ENCODE data around the gene PCSK6. TPM values are rescaled to one million over a fixed set of nuclear protein-coding genes. Genes with fewer than 3 reads are reported as not detected.
"Not testable (repeated sequence)": the region's sequence is repeated elsewhere in the genome, so short reads cannot be mapped to it uniquely, and the experiment has no call there.

The PCSK6 gene
- total and polyA plus RNA-seq, 7 experiments from 2014 or later, result 0.12 to 3.0 (median 0.70) TPM; not detected in 1

DNA sequence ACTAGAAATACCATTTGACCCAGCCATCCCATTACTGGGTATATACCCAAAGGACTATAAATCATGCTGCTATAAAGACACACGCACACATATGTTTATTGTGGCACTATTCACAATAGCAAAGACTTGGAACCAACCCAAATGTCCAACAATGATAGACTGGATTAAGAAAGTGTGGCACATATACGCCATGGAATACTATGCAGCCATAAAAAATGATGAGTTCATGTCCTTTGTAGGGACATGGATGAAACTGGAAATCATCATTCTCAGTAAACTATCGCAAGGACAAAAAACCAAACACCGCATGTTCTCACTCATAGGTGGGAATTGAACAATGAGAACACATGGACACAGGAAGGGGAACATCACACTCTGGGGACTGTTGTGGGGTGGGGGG is 86.6 kb downstream of the PCSK6 start:
- H3K27ac ChIP-seq (ENCODE audit: low read depth, low read length); H3K9me3 ChIP-seq (ENCODE audit: control insufficient read depth in 2 of 3, low read length in 3 of 3); H3K27me3 ChIP-seq (ENCODE audit: control insufficient read depth in 2 of 2, insufficient read depth in 2 of 2, low read length in 2 of 2); ATAC-seq; DNase-seq; H3K36me3 ChIP-seq (ENCODE audit: control insufficient read depth in 2 of 3, insufficient read depth in 3 of 3, low read length in 3 of 3); H3K4me1 Mint-ChIP-seq; H3K27ac Mint-ChIP-seq; H3K9me3 Mint-ChIP-seq; CTCF ChIA-PET; H3K4me3 ChIP-seq (ENCODE audit: low read length); H3K36me3 Mint-ChIP-seq; H3K4me1 ChIP-seq (ENCODE audit: control insufficient read depth in 2 of 2, insufficient read depth in 2 of 2, low read length in 2 of 2); POLR2A ChIA-PET; intact Hi-C loops (cut with micrococcal nuclease); H3K4me3 Mint-ChIP-seq: not testable (repeated sequence)
- H3K27me3 Mint-ChIP-seq, result peaks cover 0 to 52% (median 31%) of the 10 kb centered on the region in 5 donors

DNA sequence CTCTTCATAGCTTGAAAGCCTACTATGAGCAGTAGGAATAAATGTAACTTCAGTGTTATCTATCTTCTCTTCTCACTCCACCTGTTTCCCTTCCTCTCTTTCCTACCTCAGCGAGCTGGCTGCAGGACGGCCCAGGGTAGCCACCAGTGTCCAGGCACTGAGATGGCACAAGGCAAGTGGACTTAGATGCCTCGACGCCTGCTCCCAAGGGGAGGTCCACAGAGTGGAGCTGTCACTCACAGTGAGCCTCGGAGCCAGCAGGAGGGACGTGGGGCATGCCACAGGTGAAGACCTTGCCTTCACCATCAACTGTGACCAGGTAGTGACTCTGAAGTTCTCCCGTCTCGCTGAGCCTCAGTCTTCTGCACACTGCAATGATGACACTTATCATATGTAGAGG is 88.2 kb downstream of the PCSK6 start:
- peaks cover 0 to 5% (median 0%) of the 10 kb centered on the region in 11 donors for H3K9me3 Mint-ChIP-seq
- intact Hi-C loops (cut with micrococcal nuclease), result no loop called here
- Histone ChIP-seq H3K4me3 (ENCODE audit: low read length) (no peak overlapping the region), H3K36me3 (ENCODE audit: control insufficient read depth in 2 of 3, insufficient read depth in 3 of 3, low read length in 3 of 3) (no peaks in the 10 kb centered on the region), H3K27ac (ENCODE audit: low read depth, low read length) (no peak overlapping the region), H3K27me3 (ENCODE audit: control insufficient read depth in 2 of 2, insufficient read depth in 2 of 2, low read length in 2 of 2) (no peaks in the 10 kb centered on the region), H3K4me1 (ENCODE audit: control insufficient read depth in 2 of 2, insufficient read depth in 2 of 2, low read length in 2 of 2) (no peaks in the 10 kb centered on the region), H3K9me3 (ENCODE audit: control insufficient read depth in 2 of 3, low read length in 3 of 3) (no peaks in the 10 kb centered on the region)
- peaks cover 0 to 2% (median 0%) of the 10 kb centered on the region in 7 donors for H3K4me1 Mint-ChIP-seq
- ATAC-seq (no peak), DNase-seq (no peak)
- H3K27me3 Mint-ChIP-seq, result peaks cover 4 to 54% (median 37%) of the 10 kb centered on the region in 5 donors
- H3K36me3 Mint-ChIP-seq, result peaks cover 0 to 3% (median 0%) of the 10 kb centered on the region in 5 donors
- H3K4me3 Mint-ChIP-seq, result no peak overlapping the region
- POLR2A ChIA-PET, result no interaction called here
- CTCF ChIA-PET, result no interaction called here
- H3K27ac Mint-ChIP-seq, result no peak overlapping the region

DNA sequence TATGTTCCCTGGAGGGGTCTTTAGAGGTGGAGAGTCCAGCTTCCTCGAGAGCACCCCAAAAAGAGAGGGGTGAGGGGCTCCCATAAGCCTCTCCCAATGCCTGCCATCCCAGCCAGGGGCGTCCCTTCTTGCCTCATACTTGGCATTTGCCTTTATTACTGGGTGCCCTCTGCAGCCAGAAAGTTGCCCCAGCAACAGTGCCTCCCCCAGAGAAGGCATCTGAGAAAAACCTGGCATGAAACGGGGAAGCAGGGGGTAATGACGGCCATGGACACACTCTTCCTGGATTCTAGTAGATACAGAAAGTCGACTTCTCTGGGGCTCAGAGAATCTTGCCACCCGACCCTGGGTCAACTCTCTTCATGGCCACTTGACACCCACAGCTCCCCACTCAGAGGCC is 90.1 kb downstream of the PCSK6 start:
- H3K27ac ChIP-seq (ENCODE audit: low read depth, low read length), result no peak overlapping the region
- no peaks in the 10 kb centered on the region for H3K4me1 ChIP-seq (ENCODE audit: control insufficient read depth in 2 of 2, insufficient read depth in 2 of 2, low read length in 2 of 2)
- POLR2A ChIA-PET, result no interaction called here
- CTCF ChIA-PET, result no interaction called here
- H3K27ac Mint-ChIP-seq, result no peak overlapping the region
- H3K27me3 Mint-ChIP-seq, result peaks cover 13 to 63% (median 46%) of the 10 kb centered on the region in 5 donors
- no peaks in the 10 kb centered on the region for H3K36me3 ChIP-seq (ENCODE audit: control insufficient read depth in 2 of 3, insufficient read depth in 3 of 3, low read length in 3 of 3)
- H3K4me1 Mint-ChIP-seq, result peaks cover 0 to 2% (median 0%) of the 10 kb centered on the region in 7 donors
- H3K36me3 Mint-ChIP-seq, result peaks cover 0 to 3% (median 0%) of the 10 kb centered on the region in 5 donors
- no peak for ATAC-seq
- intact Hi-C loops (cut with micrococcal nuclease), result no loop called here
- no peaks in the 10 kb centered on the region for H3K9me3 ChIP-seq (ENCODE audit: control insufficient read depth in 2 of 3, low read length in 3 of 3)
- no peak overlapping the region for H3K4me3 Mint-ChIP-seq
- no peaks in the 10 kb centered on the region for H3K27me3 ChIP-seq (ENCODE audit: control insufficient read depth in 2 of 2, insufficient read depth in 2 of 2, low read length in 2 of 2)
- H3K9me3 Mint-ChIP-seq, result peaks cover 0 to 5% (median 0%) of the 10 kb centered on the region in 11 donors
- no peak for DNase-seq
- no peak overlapping the region for H3K4me3 ChIP-seq (ENCODE audit: low read length)

DNA sequence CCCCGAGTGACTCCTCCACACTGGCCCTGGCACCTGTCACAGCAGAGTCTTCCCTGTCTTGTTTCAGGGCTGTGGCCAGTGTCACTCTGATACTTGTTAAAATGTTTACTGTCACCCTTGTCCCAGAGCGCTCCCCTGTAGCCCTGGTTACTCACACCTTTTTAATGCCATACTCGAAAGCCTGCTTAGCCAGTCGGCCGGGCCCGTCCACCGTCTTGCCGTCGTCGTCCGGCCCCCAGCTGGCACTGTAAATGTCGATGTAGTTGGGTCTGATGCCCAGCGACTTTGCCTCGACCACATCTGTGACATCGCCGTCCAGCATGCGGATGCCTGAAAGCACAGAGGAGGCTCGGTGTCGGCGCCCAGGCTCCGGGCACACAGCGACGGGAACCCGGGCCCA is 91.3 kb downstream of the PCSK6 start:
- Mint-ChIP-seq H3K27me3 (peaks cover 13 to 69% (median 46%) of the 10 kb centered on the region in 5 donors), H3K27ac (peak overlapping the region in 1 of 9 donors; percentile 55), H3K9me3 (peaks cover 0 to 5% (median 0%) of the 10 kb centered on the region in 11 donors), H3K36me3 (peaks cover 0 to 3% (median 0%) of the 10 kb centered on the region in 5 donors), H3K4me3 (no peak overlapping the region), H3K4me1 (peaks cover 0 to 2% (median 0%) of the 10 kb centered on the region in 7 donors)
- Histone ChIP-seq H3K36me3 (ENCODE audit: control insufficient read depth in 2 of 3, insufficient read depth in 3 of 3, low read length in 3 of 3) (no peaks in the 10 kb centered on the region), H3K27ac (ENCODE audit: low read depth, low read length) (no peak overlapping the region), H3K4me3 (ENCODE audit: low read length) (no peak overlapping the region), H3K27me3 (ENCODE audit: control insufficient read depth in 2 of 2, insufficient read depth in 2 of 2, low read length in 2 of 2) (no peaks in the 10 kb centered on the region), H3K9me3 (ENCODE audit: control insufficient read depth in 2 of 3, low read length in 3 of 3) (no peaks in the 10 kb centered on the region), H3K4me1 (ENCODE audit: control insufficient read depth in 2 of 2, insufficient read depth in 2 of 2, low read length in 2 of 2) (no peaks in the 10 kb centered on the region)
- DNase-seq (no peak), ATAC-seq (peak; percentile 16)
- ChIA-PET CTCF (no interaction called here), POLR2A (no interaction called here)
- intact Hi-C loops (cut with micrococcal nuclease), result no loop called here

DNA sequence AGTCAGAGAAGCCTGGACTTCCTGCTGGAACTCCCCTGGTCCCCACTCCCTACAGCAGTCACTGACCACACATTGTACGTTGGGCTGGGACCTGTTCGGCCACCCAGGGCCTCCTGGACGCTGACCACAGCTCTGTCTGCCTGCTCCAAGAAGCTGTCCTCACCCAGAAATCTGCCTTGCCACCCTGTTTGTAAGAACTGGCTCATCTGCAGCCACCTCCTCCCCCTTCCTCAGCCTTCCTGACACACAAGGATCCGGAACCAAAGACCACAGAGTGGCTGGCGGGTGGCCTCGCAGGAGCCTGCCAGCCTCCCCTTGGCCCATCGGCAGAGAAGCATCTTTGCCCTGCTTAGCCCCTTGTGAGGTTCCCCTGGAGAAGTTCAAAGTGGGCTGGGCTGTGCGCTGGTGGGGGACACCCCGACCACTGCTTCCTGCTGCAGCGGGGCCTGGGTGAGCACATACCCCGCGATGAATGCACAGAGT is 91.9 kb downstream of the PCSK6 start:
- H3K4me3 ChIP-seq (ENCODE audit: low read length), result no peak overlapping the region
- no peak overlapping the region for H3K27ac ChIP-seq (ENCODE audit: low read depth, low read length)
- ATAC-seq (peak; percentile 36), DNase-seq (no peak)
- H3K9me3 ChIP-seq (ENCODE audit: control insufficient read depth in 2 of 3, low read length in 3 of 3), result no peaks in the 10 kb centered on the region
- H3K4me3 Mint-ChIP-seq, result no peak overlapping the region
- H3K27ac Mint-ChIP-seq, result no peak overlapping the region
- peaks cover 0 to 3% (median 0%) of the 10 kb centered on the region in 5 donors for H3K36me3 Mint-ChIP-seq
- peaks cover 0 to 2% (median 0%) of the 10 kb centered on the region in 7 donors for H3K4me1 Mint-ChIP-seq
- no peaks in the 10 kb centered on the region for H3K4me1 ChIP-seq (ENCODE audit: control insufficient read depth in 2 of 2, insufficient read depth in 2 of 2, low read length in 2 of 2)
- CTCF ChIA-PET, result no interaction called here
- H3K9me3 Mint-ChIP-seq, result peaks cover 0 to 5% (median 0%) of the 10 kb centered on the region in 11 donors
- no peaks in the 10 kb centered on the region for H3K36me3 ChIP-seq (ENCODE audit: control insufficient read depth in 2 of 3, insufficient read depth in 3 of 3, low read length in 3 of 3)
- peaks cover 13 to 69% (median 46%) of the 10 kb centered on the region in 5 donors for H3K27me3 Mint-ChIP-seq
- intact Hi-C loops (cut with micrococcal nuclease), result no loop called here
- POLR2A ChIA-PET, result no interaction called here
- no peaks in the 10 kb centered on the region for H3K27me3 ChIP-seq (ENCODE audit: control insufficient read depth in 2 of 2, insufficient read depth in 2 of 2, low read length in 2 of 2)

DNA sequence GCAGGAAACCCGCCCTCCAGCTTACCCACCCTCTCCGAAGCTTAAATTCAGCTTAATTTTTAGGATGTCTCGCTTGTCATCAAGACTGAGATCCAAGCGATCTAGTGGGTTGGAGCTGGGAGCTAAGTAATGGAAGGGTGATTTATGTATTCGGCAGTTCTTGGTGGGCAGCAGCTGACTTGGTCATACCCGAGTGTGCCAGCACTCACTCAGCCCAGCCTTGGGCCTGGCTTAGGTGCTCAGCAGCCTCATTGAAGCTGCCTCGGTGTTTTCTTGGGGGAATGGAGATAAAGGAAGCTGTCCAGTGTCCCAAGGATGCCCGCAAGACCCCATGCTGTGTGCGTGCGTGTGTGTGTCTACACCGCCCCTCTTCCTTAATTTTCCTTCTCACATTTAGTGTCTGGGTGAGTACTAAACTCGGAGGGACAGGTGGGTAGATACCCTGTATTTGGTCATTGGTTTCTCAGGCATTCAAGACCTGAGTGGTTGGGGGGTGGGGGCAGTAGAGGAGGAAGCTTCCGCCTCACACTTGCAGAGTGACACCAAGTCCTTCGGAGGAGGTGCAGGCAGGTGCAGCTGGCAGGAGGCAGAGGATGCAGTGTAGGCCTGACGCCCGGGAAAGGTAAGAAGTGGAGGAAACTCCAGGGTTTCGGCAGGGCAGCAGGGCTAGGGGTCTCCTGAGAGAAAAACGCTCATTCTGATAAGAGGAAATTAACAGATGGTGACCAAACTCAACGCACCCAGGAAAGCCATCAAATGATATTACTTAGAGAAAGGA is 92.8 kb downstream of the PCSK6 start:
- no peak for ATAC-seq
- Histone ChIP-seq H3K4me1 (ENCODE audit: control insufficient read depth in 2 of 2, insufficient read depth in 2 of 2, low read length in 2 of 2) (no peaks in the 10 kb centered on the region), H3K4me3 (ENCODE audit: low read length) (no peak overlapping the region), H3K36me3 (ENCODE audit: control insufficient read depth in 2 of 3, insufficient read depth in 3 of 3, low read length in 3 of 3) (no peaks in the 10 kb centered on the region), H3K9me3 (ENCODE audit: control insufficient read depth in 2 of 3, low read length in 3 of 3) (no peaks in the 10 kb centered on the region), H3K27ac (ENCODE audit: low read depth, low read length) (no peak overlapping the region), H3K27me3 (ENCODE audit: control insufficient read depth in 2 of 2, insufficient read depth in 2 of 2, low read length in 2 of 2) (no peaks in the 10 kb centered on the region)
- no peak overlapping the region for H3K4me3 Mint-ChIP-seq
- H3K36me3 Mint-ChIP-seq, result peaks cover 0 to 3% (median 0%) of the 10 kb centered on the region in 5 donors
- H3K4me1 Mint-ChIP-seq, result peaks cover 0 to 4% (median 0%) of the 10 kb centered on the region in 7 donors
- no peak for DNase-seq
- no peak overlapping the region for H3K27ac Mint-ChIP-seq
- ChIA-PET POLR2A (no interaction called here), CTCF (no interaction called here)
- H3K27me3 Mint-ChIP-seq, result peaks cover 13 to 69% (median 46%) of the 10 kb centered on the region in 5 donors
- H3K9me3 Mint-ChIP-seq, result peaks cover 0 to 5% (median 0%) of the 10 kb centered on the region in 11 donors
- intact Hi-C loops (cut with micrococcal nuclease), result no loop called here

DNA sequence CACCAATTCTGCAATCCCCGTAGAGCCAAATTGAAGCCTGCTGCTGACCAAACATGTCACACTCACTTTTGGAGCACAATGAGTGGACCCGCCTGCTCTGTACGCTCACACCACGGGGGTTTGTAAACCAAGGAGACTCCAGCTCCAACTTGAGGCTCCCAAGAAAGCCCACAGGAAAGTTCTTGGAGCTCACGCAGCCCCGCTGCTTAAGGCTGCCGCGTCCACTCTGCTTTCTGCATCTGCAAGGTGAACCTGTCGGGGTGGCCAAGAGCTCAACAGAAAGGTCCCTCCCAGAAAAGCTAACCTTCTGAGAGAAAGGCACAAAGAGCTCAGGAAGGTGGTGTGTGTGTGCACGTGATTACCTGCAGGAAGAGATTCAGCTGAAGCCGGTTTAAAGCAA is 94.9 kb downstream of the PCSK6 start:
- H3K27ac Mint-ChIP-seq, result no peak overlapping the region
- H3K27me3 Mint-ChIP-seq, result peaks cover 13 to 50% (median 37%) of the 10 kb centered on the region in 5 donors
- Histone ChIP-seq H3K4me3 (ENCODE audit: low read length) (no peak overlapping the region), H3K27me3 (ENCODE audit: control insufficient read depth in 2 of 2, insufficient read depth in 2 of 2, low read length in 2 of 2) (no peaks in the 10 kb centered on the region), H3K9me3 (ENCODE audit: control insufficient read depth in 2 of 3, low read length in 3 of 3) (no peaks in the 10 kb centered on the region), H3K36me3 (ENCODE audit: control insufficient read depth in 2 of 3, insufficient read depth in 3 of 3, low read length in 3 of 3) (no peaks in the 10 kb centered on the region), H3K27ac (ENCODE audit: low read depth, low read length) (no peak overlapping the region), H3K4me1 (ENCODE audit: control insufficient read depth in 2 of 2, insufficient read depth in 2 of 2, low read length in 2 of 2) (no peaks in the 10 kb centered on the region)
- intact Hi-C loops (cut with micrococcal nuclease), result no loop called here
- H3K9me3 Mint-ChIP-seq, result no peaks in the 10 kb centered on the region
- H3K36me3 Mint-ChIP-seq, result no peaks in the 10 kb centered on the region
- peaks cover 0 to 5% (median 0%) of the 10 kb centered on the region in 7 donors for H3K4me1 Mint-ChIP-seq
- ChIA-PET CTCF (no interaction called here), POLR2A (no interaction called here)
- no peak overlapping the region for H3K4me3 Mint-ChIP-seq
- DNase-seq (no peak), ATAC-seq (no peak)

Measured in naive thymus-derived CD4-positive, alpha-beta T cell (primary cell).